Retinal pigment epithelial cell (primary cell): ENCODE data around the gene VWA5B1.

Source experiments
- DNase-seq: peaks from one replicate; pipeline ENCODE4 v3.0.0-alpha.2; 2010; ENCODE audit warnings: low read depth
- H3K4me3 ChIP-seq: 2 replicates; pipeline ENCODE4 v1.5.1; 2011; ENCODE audit warnings: mild to moderate bottlenecking, low read length, control low read depth, moderate library complexity
- TF ChIP-seq, protein P1 (sequence below): conservative IDR thresholded peaks from 2 replicates; pipeline ENCODE4 v1.5.1; 2011; ENCODE audit warnings: low read depth, low read length, control low read depth, inconsistent platforms

Gene VWA5B1

DNA sequence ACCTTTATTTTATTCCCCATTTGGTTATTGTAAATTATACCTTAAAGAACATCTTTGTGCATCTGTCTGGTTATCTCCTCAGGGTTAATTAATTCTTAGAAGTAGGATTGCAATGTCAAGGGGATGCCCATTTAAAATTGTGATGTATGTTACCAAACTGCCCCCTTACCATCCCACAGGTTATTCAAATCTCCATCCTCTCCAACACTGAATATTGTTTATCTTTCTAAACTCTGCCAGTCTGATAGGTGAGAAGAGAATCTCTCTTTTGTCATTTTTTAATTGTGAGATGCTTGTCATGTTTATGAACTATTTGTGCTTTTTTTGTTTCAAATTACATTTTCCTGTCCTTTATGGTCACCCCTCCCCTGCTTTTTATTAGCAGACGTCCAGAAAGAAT is 55.8 kb downstream of the VWA5B1 start:
- no peak for DNase-seq
- H3K4me3 ChIP-seq, result no peak overlapping the region
- TF ChIP-seq, protein P1, sequence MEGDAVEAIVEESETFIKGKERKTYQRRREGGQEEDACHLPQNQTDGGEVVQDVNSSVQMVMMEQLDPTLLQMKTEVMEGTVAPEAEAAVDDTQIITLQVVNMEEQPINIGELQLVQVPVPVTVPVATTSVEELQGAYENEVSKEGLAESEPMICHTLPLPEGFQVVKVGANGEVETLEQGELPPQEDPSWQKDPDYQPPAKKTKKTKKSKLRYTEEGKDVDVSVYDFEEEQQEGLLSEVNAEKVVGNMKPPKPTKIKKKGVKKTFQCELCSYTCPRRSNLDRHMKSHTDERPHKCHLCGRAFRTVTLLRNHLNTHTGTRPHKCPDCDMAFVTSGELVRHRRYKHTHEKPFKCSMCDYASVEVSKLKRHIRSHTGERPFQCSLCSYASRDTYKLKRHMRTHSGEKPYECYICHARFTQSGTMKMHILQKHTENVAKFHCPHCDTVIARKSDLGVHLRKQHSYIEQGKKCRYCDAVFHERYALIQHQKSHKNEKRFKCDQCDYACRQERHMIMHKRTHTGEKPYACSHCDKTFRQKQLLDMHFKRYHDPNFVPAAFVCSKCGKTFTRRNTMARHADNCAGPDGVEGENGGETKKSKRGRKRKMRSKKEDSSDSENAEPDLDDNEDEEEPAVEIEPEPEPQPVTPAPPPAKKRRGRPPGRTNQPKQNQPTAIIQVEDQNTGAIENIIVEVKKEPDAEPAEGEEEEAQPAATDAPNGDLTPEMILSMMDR, result no peak

- no peak overlapping the region for H3K4me3 ChIP-seq
- no peak for DNase-seq
- TF ChIP-seq, protein P1, result no peak
These were observed 57.0 kb downstream of the VWA5B1 start for GRCh38 chr1:20347699-20348098.

- H3K4me3 ChIP-seq, result no peak overlapping the region
- no peak for DNase-seq
- TF ChIP-seq, protein P1, result no peak
These were observed 57.7 kb downstream of the VWA5B1 start for GRCh38 chr1:20348326-20348915.

DNA sequence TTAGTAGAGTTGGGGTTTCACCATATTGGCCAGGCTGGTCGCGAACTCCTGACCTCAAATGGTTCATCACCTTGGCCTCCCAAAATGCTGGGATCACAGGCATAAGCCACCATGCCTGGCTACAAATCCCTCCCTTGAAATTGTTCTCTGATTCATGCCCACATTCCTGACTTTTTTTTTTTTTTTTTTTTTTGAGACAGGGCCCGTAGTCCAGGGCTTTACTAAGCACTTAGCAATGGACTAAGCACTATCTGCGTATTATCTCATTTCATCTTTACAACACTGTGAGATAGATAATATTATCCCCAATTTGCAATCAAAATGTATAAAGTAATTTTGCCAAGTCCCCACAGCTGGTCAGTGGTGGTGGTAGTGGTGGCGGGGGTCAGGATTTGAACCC is 58.9 kb downstream of the VWA5B1 start:
- no peak overlapping the region for H3K4me3 ChIP-seq
- DNase-seq, result no peak
- TF ChIP-seq, protein P1, result no peak

DNA sequence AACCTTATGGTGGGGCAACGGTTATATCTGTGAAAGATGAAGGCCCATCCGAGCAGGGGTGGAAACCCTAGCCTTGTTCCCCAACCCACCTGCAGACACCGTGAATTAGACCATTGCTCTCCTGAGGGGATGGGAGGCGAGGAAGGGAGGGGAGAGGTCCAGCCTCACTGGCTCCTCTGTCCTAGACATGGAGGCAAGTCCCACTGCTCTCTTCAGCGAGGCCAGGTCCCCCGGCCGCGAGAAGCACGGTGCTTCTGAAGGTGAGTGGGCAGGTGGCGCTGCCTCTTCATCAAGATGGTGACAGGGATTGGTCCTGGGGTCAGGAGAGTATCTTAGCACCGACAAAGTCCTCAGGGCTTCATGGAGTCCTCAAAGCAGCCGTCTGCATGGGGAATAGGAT is 59.3 kb downstream of the VWA5B1 start:
- DNase-seq, result no peak
- TF ChIP-seq, protein P1, result no peak
- H3K4me3 ChIP-seq, result no peak overlapping the region

DNA sequence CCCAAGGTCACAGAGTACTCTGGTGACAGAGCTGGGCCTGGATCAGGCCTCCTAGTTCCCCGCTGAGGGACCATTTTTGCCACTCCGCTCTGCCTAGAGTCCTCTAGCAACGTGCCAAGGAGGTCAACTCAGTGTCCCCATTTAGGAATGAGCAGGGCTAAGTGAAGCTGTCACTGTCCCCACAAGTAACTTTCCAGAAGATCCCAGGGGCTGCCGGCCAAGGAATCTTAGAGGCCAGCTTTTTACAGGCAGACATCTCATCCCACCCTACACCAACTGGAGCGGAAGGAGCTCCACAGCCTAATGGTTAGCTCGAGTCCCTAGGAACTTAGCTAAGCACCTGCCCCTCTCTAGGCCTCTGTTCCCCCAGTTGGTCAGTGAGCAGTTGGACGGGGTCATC is 59.7 kb downstream of the VWA5B1 start:
- DNase-seq, result no peak
- TF ChIP-seq, protein P1, result no peak
- H3K4me3 ChIP-seq, result no peak overlapping the region

DNA sequence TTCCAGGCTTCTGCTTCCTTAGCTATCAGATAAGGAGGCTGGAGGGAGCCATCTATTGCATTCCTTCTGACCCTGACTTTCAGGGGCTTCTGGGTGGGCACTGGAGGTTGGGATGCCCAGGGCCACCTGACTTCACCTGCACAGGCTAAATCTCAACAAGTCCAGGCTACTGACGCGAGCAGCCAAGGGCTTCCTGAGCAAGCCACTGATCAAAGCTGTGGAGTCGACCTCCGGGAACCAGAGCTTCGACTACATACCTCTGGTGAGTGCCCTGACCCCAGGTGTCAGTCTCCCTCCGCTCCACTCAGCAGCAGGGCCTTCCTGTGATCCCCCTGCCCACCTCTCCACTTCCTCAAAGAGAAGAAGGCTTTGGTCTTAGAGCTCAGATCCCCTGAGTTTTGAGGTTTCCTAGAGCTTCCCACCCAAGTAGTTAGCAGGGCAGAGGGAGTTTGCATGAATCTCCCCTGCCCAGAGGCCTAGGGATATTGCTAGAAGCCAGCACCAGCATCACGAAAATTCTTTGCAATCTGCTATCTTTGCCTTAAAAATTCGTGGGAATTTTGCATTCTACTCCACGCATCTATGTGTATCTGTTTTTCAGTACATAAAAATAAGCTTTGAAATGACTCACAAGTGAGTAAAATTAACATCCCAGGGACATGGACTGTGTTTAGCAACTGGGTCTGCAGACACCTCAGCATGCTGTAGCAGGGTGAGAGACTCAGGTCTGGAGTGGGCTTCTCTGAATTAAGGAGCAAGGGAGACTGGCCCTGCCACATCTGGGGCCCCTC is 61.4 kb downstream of the VWA5B1 start:
- no peak for DNase-seq
- no peak overlapping the region for H3K4me3 ChIP-seq
- TF ChIP-seq, protein P1, result no peak
